ENCODE data around the gene SPATA46. TPM values are rescaled to one million over a fixed set of nuclear protein-coding genes. Genes with fewer than 3 reads are reported as not detected.
"Not testable (repeated sequence)": the region's sequence is repeated elsewhere in the genome, so short reads cannot be mapped to it uniquely, and the experiment has no call there.

The SPATA46 gene
- not detected in 2 replicates for total RNA-seq

- intact Hi-C loops (cut with micrococcal nuclease): no loop called here
Observed at GRCh38 chr1:162376691-162377090, at the start of gene SPATA46. Gene SPATA46, minus strand, starts transcription at chr1:162376854. Its CDS starts 64 bp downstream, at chr1:162376790.

- intact Hi-C loops (cut with micrococcal nuclease): no loop called here
Observed at GRCh38 chr1:162422662-162423375, 46.2 kb upstream of the SPATA46 start.

- intact Hi-C loops (cut with micrococcal nuclease): no loop called here
Observed at GRCh38 chr1:162421258-162422164, 44.9 kb upstream of the SPATA46 start.

GRCh38 chr1:162420120-162420519 is 43.5 kb upstream of the SPATA46 start:
- intact Hi-C loops (cut with micrococcal nuclease): no loop called here

GRCh38 chr1:162419450-162419931 is 42.8 kb upstream of the SPATA46 start:
- intact Hi-C loops (cut with micrococcal nuclease): not testable (repeated sequence)

- intact Hi-C loops (cut with micrococcal nuclease): not testable (repeated sequence)
Observed at GRCh38 chr1:162418584-162418983, 41.9 kb upstream of the SPATA46 start.

GRCh38 chr1:162417650-162418049 is 41.0 kb upstream of the SPATA46 start:
- intact Hi-C loops (cut with micrococcal nuclease): no loop called here

- intact Hi-C loops (cut with micrococcal nuclease): no loop called here
Observed at GRCh38 chr1:162416909-162417308, 40.3 kb upstream of the SPATA46 start.

GRCh38 chr1:162416215-162416614 is 39.6 kb upstream of the SPATA46 start:
- intact Hi-C loops (cut with micrococcal nuclease): no loop called here

GRCh38 chr1:162412002-162412401 is 35.3 kb upstream of the SPATA46 start, which contains the start of gene SH2D1B:
Gene SH2D1B, minus strand, starts transcription at chr1:162412136. Its CDS starts 120 bp downstream, at chr1:162412016.
- intact Hi-C loops (cut with micrococcal nuclease): no loop called here

- intact Hi-C loops (cut with micrococcal nuclease): no loop called here
Observed at GRCh38 chr1:162407539-162407938, 30.9 kb upstream of the SPATA46 start.

- intact Hi-C loops (cut with micrococcal nuclease): no loop called here
Observed at GRCh38 chr1:162406811-162407210, 30.2 kb upstream of the SPATA46 start.

- intact Hi-C loops (cut with micrococcal nuclease): no loop called here
Observed at GRCh38 chr1:162405800-162406199, 29.1 kb upstream of the SPATA46 start.

- intact Hi-C loops (cut with micrococcal nuclease): no loop called here
Observed at GRCh38 chr1:162404550-162405160, 28.0 kb upstream of the SPATA46 start.

GRCh38 chr1:162400790-162401355 is 24.2 kb upstream of the SPATA46 start:
- intact Hi-C loops (cut with micrococcal nuclease): no loop called here

- intact Hi-C loops (cut with micrococcal nuclease): no loop called here
Observed at GRCh38 chr1:162398999-162399580, 22.4 kb upstream of the SPATA46 start.

- intact Hi-C loops (cut with micrococcal nuclease): no loop called here
Observed at GRCh38 chr1:162397943-162398560, 21.4 kb upstream of the SPATA46 start.

- intact Hi-C loops (cut with micrococcal nuclease): no loop called here
Observed at GRCh38 chr1:162397039-162397448, 20.4 kb upstream of the SPATA46 start.

- intact Hi-C loops (cut with micrococcal nuclease): no loop called here
Observed at GRCh38 chr1:162396201-162396906, 19.7 kb upstream of the SPATA46 start.

All from T-helper 1 cell treated with Interleukin-12 subunit alpha and Interleukin-12 subunit beta and Interleukin-4 antibody, amounts not matched to agents 30 ng/mL and 1 ng/mL, for 36 hours (primary cell).